ENCODE measurements around the gene KRT6A. TPM values are rescaled to one million over a fixed set of nuclear protein-coding genes. Genes with fewer than 3 reads are reported as not detected.
A peak's percentile ranks its signal among the peaks of the same experiment; 100 is the strongest.
"Not testable (repeated sequence)": the region's sequence is repeated elsewhere in the genome, so short reads cannot be mapped to it uniquely, and the experiment has no call there.

KRT6A gene
- total RNA-seq, 1 donor from 2014 or later, result 1.9 TPM

DNA sequence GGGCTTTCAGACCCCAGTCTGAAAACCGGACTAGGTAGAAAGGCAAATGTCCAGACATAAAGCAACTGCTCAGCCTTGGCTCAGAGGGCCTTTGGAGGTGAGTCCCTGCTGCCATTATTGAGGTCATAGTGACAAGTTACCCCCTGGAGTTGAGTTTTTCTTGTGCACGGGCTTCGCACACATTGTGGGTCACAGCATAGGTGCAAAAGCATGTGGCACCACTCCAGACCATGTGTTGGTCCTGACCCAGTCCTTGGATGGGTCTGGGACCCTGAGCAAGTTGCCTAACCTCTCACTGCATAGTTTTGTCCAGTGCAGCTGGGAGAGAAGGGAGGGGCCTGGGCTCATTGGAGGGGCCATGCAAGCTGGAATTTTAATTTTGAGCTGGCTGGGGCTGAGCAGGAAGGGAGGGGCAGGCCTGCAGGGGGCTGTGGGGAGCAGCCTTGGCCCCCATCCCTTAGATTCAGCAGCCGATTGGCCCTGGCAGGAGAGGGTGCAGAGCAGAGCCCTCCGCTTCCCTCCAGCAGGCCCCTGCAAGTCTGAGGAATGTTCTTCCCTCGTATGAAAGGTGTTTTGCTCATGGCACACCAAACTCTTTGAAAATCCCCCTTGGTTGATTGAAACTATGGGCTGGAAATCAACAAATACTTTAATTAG is 31.3 kb upstream of the KRT6A start:
- no peak for DNase-seq

DNA sequence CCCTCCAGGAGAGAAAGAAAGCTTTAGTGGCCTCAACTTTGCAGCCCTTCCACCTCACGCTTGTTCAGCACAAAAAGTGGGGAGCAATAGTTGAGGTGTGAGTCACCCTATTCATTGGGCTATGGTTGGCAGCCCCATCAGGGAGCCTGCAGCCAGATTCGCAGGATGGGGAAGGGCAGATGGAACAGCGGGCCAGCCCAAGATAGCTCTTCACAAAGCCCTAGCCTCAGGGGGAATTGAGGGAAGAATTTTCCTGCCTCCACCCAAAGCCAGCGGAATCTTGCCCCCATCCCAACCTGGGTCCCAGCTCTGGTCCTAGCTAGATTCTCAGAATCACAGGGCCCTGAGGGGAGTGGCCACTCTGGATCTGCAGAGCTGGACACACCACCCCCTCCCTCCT is 30.8 kb upstream of the KRT6A start:
- no peak for DNase-seq

DNA sequence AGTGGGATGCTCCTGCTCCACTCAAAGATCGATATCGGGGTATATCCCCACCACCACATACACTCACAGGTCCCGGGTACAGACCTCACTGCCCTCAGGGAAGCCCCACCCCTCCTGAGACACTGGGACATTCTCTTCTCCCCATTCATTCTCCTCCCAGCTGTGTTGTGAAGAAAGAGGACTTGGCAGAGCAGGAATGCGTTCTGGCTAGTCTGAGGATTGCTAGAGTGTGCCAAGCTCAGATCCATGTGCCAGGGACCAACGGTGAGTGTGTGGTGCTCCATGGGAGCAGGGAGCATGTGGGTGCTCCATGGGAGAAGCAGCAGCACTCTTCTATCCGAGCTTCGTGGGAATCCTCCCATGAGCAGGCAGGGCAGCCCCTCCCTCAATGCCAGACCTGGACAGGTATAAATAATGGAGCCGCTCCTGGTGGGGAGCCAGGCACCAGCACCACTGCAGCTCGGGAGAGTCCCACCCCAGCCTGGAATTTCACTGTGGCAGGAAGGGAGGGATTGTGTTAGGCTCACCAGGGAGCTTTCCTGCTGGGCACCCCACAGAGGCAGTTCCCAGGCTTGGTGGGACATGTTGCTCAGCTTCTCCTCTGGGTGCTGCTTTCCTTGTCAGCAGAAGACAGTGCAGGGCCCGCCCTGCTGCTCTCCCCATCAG is 29.4 kb upstream of the KRT6A start:
- DNase-seq, result no peak

DNA sequence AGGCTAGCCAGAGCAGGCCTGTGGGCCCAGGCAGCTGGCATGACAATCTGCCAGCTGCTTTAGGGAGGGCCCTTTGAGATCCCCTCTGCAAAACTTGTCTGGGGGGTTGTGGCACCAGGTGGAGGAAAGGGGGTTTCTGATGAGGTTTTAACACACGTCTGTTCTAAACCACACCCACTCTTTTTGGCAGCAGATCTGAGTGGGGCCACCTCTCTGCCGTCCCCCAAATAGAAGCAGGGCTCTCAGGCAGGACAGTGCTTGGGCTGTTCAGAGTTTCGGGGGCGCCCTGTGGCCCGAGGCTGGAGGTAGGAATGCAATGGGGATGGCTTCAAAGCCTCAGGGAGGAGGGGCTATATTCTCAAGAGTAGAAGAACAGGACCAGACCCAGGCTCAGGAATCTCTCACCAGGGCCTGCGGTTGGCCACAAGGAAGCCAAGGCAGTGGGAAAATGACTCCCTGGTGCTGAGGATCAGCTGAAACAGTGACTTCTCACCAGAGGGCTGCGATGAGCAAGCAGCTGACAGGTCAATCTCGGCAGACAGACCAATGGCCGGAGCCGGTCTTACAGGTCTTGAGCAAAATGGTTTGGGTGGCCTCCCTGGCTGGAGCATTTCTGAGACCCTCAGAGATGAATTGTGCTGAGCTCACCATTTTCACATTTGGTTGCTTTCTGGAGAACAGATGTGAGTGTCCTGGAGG is 28.7 kb upstream of the KRT6A start:
- DNase-seq, result no peak

DNA sequence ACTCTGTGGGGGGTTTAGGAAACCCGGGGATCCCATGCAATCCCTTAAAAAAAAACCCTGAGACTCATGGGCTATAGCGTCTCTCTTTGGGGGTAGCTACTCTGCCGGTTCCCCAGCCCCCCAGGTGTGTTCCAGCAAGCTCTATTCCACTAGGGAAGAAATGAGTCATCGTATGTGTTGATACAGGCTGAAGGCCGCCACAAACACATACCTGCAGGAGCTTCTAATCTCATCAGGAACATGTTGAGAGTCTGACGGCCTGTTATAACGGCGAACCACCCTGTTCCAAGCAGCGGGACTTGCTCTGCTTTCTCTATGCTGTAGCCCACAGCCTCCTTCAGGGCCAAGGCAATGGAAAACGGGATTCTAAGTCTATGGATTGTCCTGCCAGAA is 28.1 kb upstream of the KRT6A start:
- no peak for DNase-seq

DNA sequence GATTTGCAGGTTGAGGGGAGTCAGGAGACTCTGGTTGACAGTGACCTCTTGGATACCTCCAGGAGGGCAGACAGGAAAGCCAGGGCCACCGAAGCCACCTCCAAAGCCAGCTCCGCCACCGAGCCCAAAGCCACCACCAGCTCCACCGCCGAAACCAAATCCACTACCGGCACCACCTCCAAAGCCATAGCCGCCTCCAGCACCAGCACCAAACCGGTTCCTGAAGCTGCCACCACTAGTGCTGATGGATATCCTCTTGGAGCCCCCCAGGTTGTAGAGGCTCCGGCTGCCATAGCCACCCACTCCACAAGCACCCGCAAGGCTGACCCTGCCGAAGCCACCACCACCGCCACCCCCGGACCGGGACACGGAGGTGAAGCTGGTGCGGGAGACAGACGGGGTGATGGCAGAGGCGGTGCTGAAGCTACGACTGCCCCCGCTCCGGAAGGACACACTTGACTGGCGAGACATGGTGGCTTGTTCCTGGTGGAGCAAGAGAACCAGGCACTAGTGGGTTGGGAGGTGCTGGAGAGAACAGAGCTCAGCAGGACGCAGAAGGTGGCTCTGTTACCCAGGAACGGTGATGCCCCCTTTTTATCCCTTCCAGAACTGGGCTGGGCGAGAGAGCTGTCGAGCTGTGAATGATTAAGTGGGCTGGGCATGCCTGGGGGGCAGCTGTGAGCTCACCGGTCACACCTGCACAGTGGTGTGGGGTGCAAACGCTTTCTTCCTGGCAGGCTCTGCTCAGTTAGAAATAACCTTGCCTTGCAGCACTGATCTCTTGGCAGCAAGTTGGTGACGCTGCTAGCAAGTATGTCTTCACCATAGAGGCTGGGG is 27.0 kb upstream of the KRT6A start, which contains the start of gene KRT5:
TSS of gene KRT5 (minus strand) at position 569 of the 837 bp plus-strand sequence. CDS start at position 471, 98 bp downstream.
- DNase-seq, result no peak

DNA sequence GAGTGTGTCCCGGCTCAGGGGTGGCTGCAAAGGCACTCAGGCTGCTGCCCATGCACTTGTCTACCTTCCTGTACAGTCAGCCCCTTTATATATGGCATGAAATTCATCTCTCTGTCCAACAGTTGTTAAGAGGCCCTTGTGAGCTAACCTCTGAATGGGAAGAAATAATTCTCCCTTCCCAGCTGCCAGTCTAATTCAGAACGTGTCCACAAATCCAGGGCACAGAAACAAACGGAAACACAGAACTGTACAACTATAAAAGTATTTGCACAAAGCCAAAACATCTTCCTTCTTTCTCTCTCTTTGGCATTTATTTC is 26.3 kb upstream of the KRT6A start:
- no peak for DNase-seq

DNA sequence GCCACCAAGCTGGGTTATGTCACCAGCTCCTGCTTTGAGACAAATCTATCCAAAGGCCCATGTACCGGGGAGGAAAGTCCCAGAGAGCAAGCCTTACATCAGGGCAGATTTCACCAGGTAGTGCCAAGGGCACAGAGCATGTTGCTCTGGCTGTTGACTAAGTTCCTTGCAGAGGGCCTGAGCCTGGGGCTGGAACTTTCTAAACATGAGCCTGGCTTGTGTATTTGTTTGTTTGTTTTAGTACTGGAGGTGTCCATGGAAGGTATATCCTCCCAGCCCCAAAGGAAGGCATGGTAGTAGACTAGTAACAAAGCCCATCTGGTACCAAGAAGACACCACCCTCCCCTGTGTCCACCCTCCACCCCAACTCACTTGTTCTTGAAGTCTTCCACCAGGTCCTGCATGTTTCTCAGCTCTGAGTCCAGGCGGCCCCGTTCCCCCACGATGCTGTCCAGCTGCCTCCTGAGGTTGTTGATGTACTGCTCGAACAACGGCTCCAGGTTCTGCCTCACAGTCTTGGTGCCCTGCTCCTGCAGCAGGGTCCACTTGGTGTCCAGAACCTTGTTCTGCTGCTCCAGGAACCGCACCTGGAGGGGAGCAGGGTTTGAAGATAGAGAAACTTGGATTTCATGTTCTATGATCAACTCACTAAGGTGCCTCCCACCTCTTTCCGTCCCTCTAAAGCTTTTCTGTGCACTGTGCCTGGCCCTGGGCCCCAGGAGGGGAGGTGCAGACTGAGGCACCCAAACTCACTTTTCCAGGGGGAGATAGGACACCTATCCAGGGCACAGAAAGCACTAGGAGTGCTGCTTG is 25.7 kb upstream of the KRT6A start:
- DNase-seq, result no peak

DNA sequence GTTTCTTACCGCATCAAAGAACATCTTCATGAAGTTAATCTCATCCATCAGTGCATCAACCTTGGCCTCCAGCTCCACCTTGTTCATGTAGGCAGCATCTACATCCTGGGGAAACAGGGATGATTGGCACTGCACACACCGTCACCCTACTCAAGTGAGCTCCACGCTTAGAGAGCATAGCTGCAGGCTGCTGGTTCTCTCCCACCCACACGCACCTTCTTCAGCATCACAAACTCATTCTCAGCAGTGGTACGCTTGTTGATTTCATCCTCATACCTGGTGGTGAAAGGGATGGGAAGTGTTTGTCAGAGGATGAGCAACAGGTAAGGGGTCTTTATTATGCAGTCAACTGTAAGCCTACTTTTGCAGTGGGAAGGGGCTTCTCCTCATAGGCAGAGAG is 24.8 kb upstream of the KRT6A start:
- no peak for DNase-seq

DNA sequence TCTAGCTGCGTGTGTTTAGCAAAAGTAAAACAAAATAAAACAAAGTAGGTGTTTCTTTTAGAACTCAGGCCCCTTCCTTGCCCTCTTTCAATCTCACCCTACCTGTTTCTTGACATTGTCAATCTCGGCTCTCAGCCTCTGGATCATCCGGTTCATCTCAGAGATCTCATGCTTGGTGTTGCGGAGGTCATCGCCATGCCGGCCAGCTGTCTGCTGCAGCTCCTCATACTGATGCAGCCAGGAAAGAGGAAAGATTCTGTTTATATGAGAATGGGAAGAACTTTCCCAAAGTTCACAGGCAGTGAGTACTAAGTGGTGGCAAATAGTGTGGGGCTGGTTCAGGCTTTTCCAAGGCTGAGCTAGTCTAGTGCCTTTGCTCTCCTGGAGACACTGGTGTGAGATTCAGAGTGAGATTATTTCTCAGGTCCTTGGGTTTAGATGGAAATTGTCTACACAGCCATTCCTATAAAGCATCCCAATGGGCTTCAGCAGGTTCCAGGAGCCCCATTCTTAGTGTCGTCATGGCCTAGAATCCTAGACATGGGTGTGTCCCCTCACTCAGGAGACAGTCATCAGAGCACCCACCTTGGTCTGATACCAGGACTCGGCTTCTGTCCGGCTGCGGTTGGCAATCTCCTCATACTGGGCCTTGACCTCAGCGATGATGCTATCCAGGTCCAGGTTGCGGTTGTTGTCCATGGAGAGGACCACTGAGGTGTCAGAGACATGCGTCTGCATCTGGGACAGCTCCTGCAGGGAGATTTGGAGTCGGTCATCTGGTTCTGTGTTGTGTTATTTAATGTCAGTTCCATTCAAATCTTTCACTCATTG is 24.2 kb upstream of the KRT6A start:
- no peak for DNase-seq

DNA sequence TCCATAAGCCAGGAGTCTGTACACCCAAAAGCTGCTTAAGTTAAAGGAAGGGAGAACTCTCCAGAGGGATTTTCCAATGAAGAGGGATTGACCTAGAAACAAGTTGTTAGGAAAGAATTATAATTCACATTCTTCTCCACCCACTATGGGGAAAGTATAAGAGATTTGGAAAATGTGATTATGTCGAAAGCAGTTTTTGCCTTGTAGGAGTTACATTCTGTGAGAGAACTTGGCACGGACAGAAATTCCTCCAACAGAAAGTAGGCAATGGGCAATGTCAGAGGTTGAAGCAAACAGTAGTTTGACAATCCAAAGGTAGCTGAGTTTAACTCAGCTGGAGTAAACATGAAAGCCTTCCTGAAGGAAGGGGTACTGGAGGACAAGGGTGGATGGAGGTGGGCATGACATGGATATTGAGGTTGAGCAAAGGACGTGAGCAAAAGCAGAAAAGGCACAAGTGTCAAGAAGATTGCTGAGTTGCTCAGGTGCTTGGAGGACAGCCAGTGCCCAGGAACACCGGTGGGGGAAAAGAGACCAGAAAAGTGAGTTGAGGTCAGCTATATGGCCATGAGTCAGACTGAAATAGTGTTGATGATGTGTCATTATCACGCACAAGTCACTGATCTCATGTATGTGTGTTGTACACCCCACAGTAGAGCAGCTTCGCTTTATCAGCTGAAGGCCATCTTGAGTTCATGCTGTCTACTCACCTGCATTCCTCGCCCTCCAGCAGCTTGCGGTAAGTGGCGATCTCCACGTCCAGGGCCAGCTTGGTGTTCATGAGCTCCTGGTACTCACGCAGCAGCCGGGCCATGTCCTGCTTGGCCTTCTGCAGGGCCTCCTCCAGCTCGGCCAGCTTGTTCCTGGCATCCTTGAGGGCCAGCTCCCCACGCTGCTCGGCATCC is 23.1 kb upstream of the KRT6A start:
- DNase-seq, result no peak

DNA sequence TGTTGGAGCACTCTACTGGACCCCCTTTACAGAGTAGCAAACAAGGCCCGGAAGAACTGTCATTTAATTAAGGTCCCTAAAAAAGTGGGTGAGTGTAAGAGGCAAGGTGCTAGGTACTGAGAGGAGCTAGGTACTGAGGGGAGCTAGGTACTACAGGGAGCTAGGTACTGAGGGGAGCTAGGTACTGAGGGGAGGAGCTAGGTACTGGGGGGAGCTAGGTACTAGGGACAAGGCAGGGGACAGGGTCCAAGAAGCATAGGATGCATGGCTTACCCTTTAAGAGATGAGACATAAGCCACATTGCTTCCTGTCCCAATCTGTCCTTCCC is 22.2 kb upstream of the KRT6A start:
- DNase-seq, result no peak

DNA sequence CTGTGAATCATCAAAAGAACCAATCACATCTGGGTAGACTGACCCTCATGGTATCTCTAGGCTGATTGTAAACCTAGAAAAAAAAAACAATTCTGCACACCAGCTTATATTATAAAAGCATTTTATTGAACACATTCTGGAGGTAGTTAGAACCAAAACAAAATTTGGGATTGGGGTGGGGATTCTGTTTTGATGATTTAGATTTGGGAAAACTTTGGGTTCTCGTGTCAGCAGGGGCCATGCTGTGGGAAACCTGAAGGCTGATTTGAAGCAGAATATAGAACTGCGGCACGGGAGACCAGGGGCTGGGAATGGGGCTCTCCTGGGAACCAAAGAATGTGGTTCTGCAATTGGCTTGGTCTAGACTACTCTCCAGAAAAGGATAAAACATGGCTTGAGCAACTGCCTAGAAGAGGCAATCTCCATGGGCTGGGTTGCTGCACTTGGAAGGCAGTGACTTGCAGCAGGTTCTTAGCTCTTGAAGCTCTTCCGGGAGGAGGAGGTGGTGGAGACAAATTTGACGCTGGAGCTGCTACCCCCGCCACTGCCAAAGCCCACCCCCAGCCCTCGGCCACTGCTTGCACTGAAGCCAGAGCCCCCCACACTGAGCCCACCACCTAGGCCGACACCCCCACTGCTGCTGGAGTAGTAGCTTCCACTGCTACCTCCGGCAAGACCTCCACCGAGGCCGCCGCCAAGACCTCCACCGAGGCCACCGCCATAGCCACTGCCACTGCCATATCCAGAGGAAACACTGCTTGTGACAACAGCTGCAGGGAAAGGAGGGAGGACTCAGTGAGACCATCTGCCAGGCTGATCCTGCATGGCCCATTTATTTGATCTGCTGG is 21.6 kb upstream of the KRT6A start:
- no peak for DNase-seq

DNA sequence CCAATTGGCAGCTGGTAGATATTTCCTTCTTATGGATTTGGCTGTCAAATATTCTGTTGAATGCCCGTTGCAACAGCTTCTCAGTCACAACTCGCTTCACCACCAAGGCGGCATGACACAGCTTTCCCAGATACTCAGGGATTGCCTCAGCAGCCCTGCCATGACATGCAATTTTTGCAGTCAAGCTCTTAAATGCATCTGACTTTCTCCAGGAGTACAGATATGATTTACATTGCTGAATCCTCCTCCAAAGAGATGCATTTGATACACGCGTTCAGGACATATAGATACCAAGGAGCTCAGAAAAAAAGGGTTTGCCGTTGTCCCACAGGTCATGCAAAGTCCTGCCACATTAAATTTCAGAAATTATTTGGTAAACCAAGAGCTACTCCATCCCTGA is 20.7 kb upstream of the KRT6A start:
- no peak for DNase-seq

DNA sequence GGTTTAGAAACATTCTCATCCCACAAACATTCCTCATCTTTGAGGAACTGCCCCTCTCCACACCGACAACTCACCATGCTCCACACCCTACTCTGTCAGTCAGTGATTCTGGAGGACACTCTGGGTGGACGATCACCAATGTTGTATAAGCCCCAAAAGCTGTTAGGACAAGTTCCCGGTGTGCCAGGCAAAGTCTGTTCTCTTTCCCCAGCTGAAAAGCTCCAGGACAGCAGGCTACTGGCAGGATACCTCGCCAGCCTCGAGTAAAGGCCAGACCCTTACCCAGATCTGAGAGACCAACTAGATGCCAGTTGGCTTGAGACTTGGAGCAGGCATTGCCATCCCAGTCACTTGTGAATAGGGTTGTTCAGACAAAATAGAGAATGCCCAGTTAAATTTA is 15.2 kb upstream of the KRT6A start:
- DNase-seq, result no peak

DNA sequence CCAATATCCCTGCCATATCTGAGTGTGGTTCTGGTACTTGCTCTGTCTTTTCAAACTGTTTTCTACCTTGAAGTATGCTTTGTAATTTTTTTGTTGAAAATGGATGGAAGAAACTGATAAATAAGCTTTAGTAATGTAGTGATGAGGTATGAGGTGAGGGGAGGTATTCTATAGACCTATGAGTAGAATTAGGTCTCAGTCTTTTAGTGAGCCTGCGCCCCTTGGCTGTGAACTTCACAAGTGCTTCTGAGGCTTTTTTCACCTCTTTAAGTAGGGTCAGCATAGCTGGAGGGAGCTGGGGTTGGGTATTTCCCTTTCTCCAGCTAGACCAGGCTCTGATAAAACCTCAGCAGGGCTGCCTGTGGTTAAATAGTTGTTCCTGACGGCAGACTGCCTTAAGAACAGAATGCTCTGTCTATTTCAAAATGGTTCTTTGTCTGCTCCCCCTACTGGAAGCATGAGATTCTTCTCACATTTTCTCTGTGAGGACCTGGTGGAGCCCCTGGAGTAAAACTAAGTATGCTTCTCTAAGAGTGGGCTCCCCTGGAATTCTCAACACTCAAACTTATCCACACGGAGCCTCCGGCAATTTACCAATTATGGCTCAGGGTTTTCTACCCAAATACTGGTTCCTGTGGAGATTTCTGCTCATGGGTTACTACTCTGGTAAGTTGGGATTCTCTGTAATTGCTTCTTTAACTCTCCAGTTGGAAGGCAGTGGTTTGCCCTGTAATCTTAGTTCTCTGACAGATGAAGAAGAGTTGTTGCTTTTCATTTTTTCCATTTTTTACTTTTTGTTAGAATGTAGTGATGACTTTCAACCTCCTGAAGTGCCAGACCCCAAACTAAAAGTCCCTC is 14.0 kb upstream of the KRT6A start:
- DNase-seq, result peak; percentile 41

DNA sequence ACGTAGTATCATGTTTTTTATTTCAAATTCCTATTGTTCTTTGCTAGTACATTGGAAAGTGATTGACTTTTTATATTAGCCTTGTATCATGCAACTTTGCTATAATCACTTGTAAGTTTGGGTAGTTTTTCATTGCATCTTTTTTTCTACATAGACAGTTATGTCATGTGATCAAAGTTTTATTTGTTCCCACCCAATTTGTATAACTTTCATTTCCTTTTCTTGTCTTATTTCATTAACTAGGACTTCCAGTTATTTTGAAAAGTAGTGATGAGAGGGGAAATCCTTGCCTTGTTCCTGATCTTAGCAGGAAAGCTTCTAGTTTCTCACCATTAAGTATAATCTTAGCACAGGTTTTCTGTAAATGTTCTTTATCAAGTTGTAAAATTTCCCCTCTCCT is 9.8 kb upstream of the KRT6A start:
- DNase-seq, result no peak

DNA sequence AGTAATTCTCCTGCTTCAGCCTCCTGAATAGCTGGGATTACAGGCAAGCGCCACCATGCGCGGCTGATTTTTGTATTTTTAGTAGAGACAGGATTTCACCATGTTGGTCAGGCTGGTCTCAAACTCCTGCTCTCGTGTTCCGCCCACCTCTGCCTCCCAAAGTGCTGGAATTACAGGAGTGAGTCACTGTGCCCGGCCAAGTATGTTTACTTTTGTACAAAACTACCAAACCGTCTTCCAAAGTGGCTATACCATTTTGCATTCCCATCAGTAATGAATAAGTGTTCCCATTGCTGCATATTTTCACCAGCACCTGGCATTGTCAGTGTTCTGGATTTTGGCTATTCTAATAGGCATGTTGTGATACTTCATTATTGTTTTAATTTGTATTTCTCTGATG is 8.4 kb upstream of the KRT6A start:
- no peak for DNase-seq

DNA sequence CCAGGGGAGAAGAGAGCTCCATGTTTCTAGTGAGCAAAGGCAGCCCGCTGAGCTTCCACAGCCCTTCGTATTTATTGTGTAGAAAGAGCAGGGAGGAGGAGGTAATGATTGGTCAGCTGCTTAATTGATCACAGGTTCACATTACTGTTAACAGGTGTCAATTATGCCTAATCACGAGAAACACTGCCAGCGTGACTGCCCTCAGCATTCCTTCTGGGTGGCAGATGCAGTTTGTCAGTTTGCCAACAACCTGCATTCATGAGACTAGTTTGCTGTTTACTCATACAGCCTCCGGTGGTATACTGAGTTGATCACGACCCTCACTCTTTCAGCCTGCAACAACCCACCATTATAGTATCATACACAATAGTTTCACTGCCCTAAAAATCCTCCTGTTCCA is 7.5 kb upstream of the KRT6A start:
- DNase-seq, result not testable (repeated sequence)

Measured in dermis blood vessel endothelial cell (primary cell).